GM21786 (cell line): ENCODE results near the gene ADGRG4.

Source experiments
- ATAC-seq: cut with Tn5 transposase; IDR thresholded peaks from one replicate; pipeline ENCODE4 v1.9.1; 2021; ENCODE audit not compliant: unreplicated experiment

Gene ADGRG4

GRCh38 chrX:136291824-136292223, 8.9 kb upstream of the ADGRG4 start:
- ATAC-seq, result no peak

GRCh38 chrX:136292656-136293055, 8.1 kb upstream of the ADGRG4 start:
- no peak for ATAC-seq

- ATAC-seq, result no peak
Measured at GRCh38 chrX:136295380-136295779, 5.4 kb upstream of the ADGRG4 start.

GRCh38 chrX:136303041-136303440, 2.3 kb downstream of the ADGRG4 start:
- no peak for ATAC-seq

GRCh38 chrX:136304493-136304892, 3.7 kb downstream of the ADGRG4 start:
- no peak for ATAC-seq

- ATAC-seq, result no peak
Measured at GRCh38 chrX:136306182-136306581, 5.4 kb downstream of the ADGRG4 start.

- ATAC-seq, result no peak
Measured at GRCh38 chrX:136307471-136307870, 6.7 kb downstream of the ADGRG4 start.

GRCh38 chrX:136310411-136310810, 9.6 kb downstream of the ADGRG4 start:
- ATAC-seq, result no peak

- ATAC-seq, result no peak
Measured at GRCh38 chrX:136318156-136318555, 17.4 kb downstream of the ADGRG4 start.

GRCh38 chrX:136318895-136319597, 18.3 kb downstream of the ADGRG4 start:
- ATAC-seq, result no peak

GRCh38 chrX:136319600-136319999, 18.8 kb downstream of the ADGRG4 start:
- ATAC-seq, result no peak

- no peak for ATAC-seq
Measured at GRCh38 chrX:136321532-136321931, 20.8 kb downstream of the ADGRG4 start.

GRCh38 chrX:136322064-136322463, 21.3 kb downstream of the ADGRG4 start:
- ATAC-seq, result no peak

- no peak for ATAC-seq
Measured at GRCh38 chrX:136325377-136325776, 24.6 kb downstream of the ADGRG4 start.

GRCh38 chrX:136328933-136329332, 28.2 kb downstream of the ADGRG4 start:
- no peak for ATAC-seq

GRCh38 chrX:136336623-136337022, 35.9 kb downstream of the ADGRG4 start:
- ATAC-seq, result no peak

GRCh38 chrX:136339702-136340101, 38.9 kb downstream of the ADGRG4 start:
- ATAC-seq, result no peak

GRCh38 chrX:136344320-136344719, 43.6 kb downstream of the ADGRG4 start:
- ATAC-seq, result no peak

GRCh38 chrX:136346506-136346905, 45.7 kb downstream of the ADGRG4 start:
- ATAC-seq, result no peak

- ATAC-seq, result no peak
Measured at GRCh38 chrX:136347706-136348105, 46.9 kb downstream of the ADGRG4 start.

GRCh38 chrX:136353526-136354093, 52.8 kb downstream of the ADGRG4 start:
- ATAC-seq, result no peak

- peak; percentile 52 for ATAC-seq
Measured at GRCh38 chrX:136354201-136354600, 53.4 kb downstream of the ADGRG4 start.

- ATAC-seq, result no peak
Measured at GRCh38 chrX:136369377-136369776, 68.6 kb downstream of the ADGRG4 start.
